DOHH2 (cell line): ENCODE data around the gene MMP20.

ENCODE experiments used
- H3F3A ChIP-seq: fragments of 200-600 bp; sonication (generic), shearing (Covaris generic); 2 replicates; pipeline ENCODE4 v1.6.0; 2016; ENCODE audit warnings: antibody characterized with exemption, mild to moderate bottlenecking; ENCODE audit not compliant: control insufficient read depth, insufficient read depth
- H3K27ac ChIP-seq: fragments of 200-600 bp; sonication (generic); 2 replicates; pipeline ENCODE4 v1.5.1; 2014; ENCODE audit warnings: low read depth, mild to moderate bottlenecking, low read length, moderate library complexity
- H3K27me3 ChIP-seq: fragments of 200-600 bp; sonication (generic); 2 replicates; pipeline ENCODE4 v1.6.1; 2014; ENCODE audit warnings: mild to moderate bottlenecking, low read length, mixed read lengths; ENCODE audit not compliant: control insufficient read depth
- H3K36me3 ChIP-seq: fragments of 200-600 bp; sonication (generic); 2 replicates; pipeline ENCODE4 v1.6.1; 2014; ENCODE audit warnings: mild to moderate bottlenecking, low read length, moderate library complexity, mixed read lengths; ENCODE audit not compliant: control insufficient read depth
- H3K4me1 ChIP-seq: fragments of 200-600 bp; sonication (generic); 2 replicates; pipeline ENCODE4 v1.6.1; 2014; ENCODE audit warnings: mild to moderate bottlenecking, low read length, mixed read lengths; ENCODE audit not compliant: control insufficient read depth
- H3K4me2 ChIP-seq: fragments of 200-600 bp; sonication (generic); 2 replicates; pipeline ENCODE4 v1.6.0; 2014; ENCODE audit warnings: mild to moderate bottlenecking, low read length, moderate library complexity
- H3K4me3 ChIP-seq: fragments of 200-600 bp; sonication (generic); 2 replicates; pipeline ENCODE4 v1.5.1; 2014; ENCODE audit warnings: mild to moderate bottlenecking, low read length, mixed read lengths
- H3K79me2 ChIP-seq: fragments of 200-600 bp; sonication (generic); 2 replicates; pipeline ENCODE4 v1.6.1; 2014; ENCODE audit warnings: mild to moderate bottlenecking, low read length, mixed read lengths; ENCODE audit not compliant: control insufficient read depth
- H3K9me2 ChIP-seq: fragments of 200-600 bp; sonication (generic); replicated peaks from 2 replicates; pipeline ENCODE4 v1.6.1; 2014; ENCODE audit warnings: mild to moderate bottlenecking, low read length, mixed read lengths; ENCODE audit not compliant: control insufficient read depth
- H3K9me3 ChIP-seq: fragments of 200-600 bp; sonication (generic); 2 replicates; pipeline ENCODE4 v1.6.1; 2014; ENCODE audit warnings: antibody characterized with exemption, low read length, mixed read lengths; ENCODE audit not compliant: control insufficient read depth, insufficient read depth
- H4K20me1 ChIP-seq: fragments of 200-600 bp; sonication (generic); 2 replicates; pipeline ENCODE4 v1.6.0; 2014; ENCODE audit warnings: low read depth, mild to moderate bottlenecking, antibody characterized with exemption, low read length, moderate library complexity; ENCODE audit not compliant: control insufficient read depth, insufficient read depth
- EZH2phosphoT487 ChIP-seq: fragments of 200-600 bp; sonication (generic); IDR thresholded peaks from 2 replicates; pipeline ENCODE4 v1.6.1; 2017; ENCODE audit warnings: borderline replicate concordance, mild to moderate bottlenecking, antibody characterized with exemption, low read length, moderate library complexity, mixed read lengths
- TF ChIP-seq, protein P1 (sequence below): fragments of 200-600 bp; sonication (generic); IDR thresholded peaks from one replicate; pipeline ENCODE4 v1.5.1; 2014; ENCODE audit warnings: antibody characterized with exemption, mild to moderate bottlenecking, low read depth, low read length; ENCODE audit not compliant: poor library complexity, severe bottlenecking

MMP20 gene

DNA sequence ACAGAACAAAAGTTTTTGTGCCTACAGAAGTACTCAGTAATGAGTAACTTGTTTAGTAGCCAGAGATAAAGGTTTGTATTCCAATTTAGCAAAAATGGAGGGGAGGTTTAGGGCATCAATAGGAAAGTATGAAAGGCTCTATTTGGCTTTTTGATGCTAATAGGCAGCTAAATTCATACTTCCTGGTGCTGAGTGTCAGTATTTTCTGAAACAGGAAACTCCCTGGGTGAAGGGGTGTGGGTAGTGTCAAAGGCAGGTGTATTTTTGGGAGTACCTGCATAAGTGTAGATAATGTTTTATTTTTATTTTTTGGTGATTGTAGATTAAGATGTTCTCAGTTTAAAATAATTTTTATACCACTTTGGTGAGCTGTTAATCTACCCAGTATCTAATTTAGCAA, 65.3 kb downstream of the MMP20 start:
- no peaks in the 10 kb centered on the region for H4K20me1 ChIP-seq
- no peaks in the 10 kb centered on the region for H3K27me3 ChIP-seq
- H3K36me3 ChIP-seq: peaks cover 14% of the 10 kb centered on the region
- peak overlapping the region; percentile 71 for H3K4me3 ChIP-seq
- no peaks in the 10 kb centered on the region for H3K79me2 ChIP-seq
- peak overlapping the region; percentile 97 for H3K4me2 ChIP-seq
- TF ChIP-seq, protein P1, sequence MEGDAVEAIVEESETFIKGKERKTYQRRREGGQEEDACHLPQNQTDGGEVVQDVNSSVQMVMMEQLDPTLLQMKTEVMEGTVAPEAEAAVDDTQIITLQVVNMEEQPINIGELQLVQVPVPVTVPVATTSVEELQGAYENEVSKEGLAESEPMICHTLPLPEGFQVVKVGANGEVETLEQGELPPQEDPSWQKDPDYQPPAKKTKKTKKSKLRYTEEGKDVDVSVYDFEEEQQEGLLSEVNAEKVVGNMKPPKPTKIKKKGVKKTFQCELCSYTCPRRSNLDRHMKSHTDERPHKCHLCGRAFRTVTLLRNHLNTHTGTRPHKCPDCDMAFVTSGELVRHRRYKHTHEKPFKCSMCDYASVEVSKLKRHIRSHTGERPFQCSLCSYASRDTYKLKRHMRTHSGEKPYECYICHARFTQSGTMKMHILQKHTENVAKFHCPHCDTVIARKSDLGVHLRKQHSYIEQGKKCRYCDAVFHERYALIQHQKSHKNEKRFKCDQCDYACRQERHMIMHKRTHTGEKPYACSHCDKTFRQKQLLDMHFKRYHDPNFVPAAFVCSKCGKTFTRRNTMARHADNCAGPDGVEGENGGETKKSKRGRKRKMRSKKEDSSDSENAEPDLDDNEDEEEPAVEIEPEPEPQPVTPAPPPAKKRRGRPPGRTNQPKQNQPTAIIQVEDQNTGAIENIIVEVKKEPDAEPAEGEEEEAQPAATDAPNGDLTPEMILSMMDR: no peak
- TF ChIP-seq EZH2phosphoT487: no peak
- H3F3A ChIP-seq: peaks cover 16% of the 10 kb centered on the region
- H3K9me2 ChIP-seq: no peaks in the 10 kb centered on the region
- peaks cover 72% of the 10 kb centered on the region for H3K4me1 ChIP-seq
- H3K27ac ChIP-seq: peak overlapping the region; percentile 98
- H3K9me3 ChIP-seq: peaks cover 10% of the 10 kb centered on the region

- Histone ChIP-seq H3K9me2 (no peaks in the 10 kb centered on the region), H3K27me3 (no peaks in the 10 kb centered on the region), H3K4me3 (no peak overlapping the region), H4K20me1 (no peaks in the 10 kb centered on the region), H3K4me2 (no peak overlapping the region), H3K36me3 (peaks cover 14% of the 10 kb centered on the region), H3K9me3 (peaks cover 10% of the 10 kb centered on the region), H3K27ac (no peak overlapping the region), H3F3A (peaks cover 6% of the 10 kb centered on the region), H3K4me1 (peaks cover 71% of the 10 kb centered on the region), H3K79me2 (no peaks in the 10 kb centered on the region)
- TF ChIP-seq, protein P1: no peak
- no peak for TF ChIP-seq EZH2phosphoT487
Observed at GRCh38 chr11:102555091-102555490, 70.0 kb downstream of the MMP20 start.

DNA sequence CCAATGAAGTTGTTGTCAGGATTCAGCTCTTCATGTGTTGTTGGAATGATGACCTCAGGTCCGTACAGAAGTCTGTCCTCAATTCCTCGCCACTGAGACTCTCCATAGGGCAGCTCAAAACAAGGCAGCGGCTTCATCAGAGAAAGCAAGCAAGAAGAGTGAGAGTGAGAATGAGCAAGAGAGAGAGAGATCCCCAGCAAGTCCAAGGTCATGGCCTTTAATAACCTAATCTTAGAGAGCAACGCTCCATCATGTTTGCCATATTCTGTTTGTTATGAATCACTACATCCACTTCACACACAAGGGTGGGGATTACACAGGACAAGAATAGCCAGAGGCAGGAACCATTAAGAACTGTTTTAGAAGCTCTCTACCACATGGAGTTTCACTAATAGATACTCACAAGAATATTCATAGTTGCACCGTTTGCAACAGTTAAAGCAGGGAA, 71.3 kb downstream of the MMP20 start:
- no peak overlapping the region for H3K4me2 ChIP-seq

More for the DNA sequence above, 71.3 kb downstream of the MMP20 start:
- H3F3A ChIP-seq: no peaks in the 10 kb centered on the region
- H3K4me3 ChIP-seq: no peak overlapping the region
- TF ChIP-seq EZH2phosphoT487: no peak
- TF ChIP-seq, protein P1: no peak
- H3K9me3 ChIP-seq: peaks cover 10% of the 10 kb centered on the region
- H3K9me2 ChIP-seq: no peaks in the 10 kb centered on the region
- no peaks in the 10 kb centered on the region for H4K20me1 ChIP-seq
- H3K27ac ChIP-seq: no peak overlapping the region
- H3K79me2 ChIP-seq: no peaks in the 10 kb centered on the region
- H3K27me3 ChIP-seq: no peaks in the 10 kb centered on the region
- H3K4me1 ChIP-seq: peaks cover 58% of the 10 kb centered on the region
- H3K36me3 ChIP-seq: peaks cover 10% of the 10 kb centered on the region
